ENCODE data around the gene SCAANT1.

The SCAANT1 gene

GRCh38 chr3:63867225-63867624, 45.0 kb downstream of the SCAANT1 start:
- in situ Hi-C loops (cut with MboI; ENCODE audit: low sequenced_read_pairs, unreplicated experiment) = no loop called here
- no peak for TF ChIP-seq CTCF (IDR thresholded peaks at IDR 0.05; ENCODE audit: borderline replicate concordance, control extremely low read depth, extremely low read depth, insufficient read depth, missing control alignments)
- no peak for DNase-seq (ENCODE audit: low spot score)

GRCh38 chr3:63864965-63865327, 47.2 kb downstream of the SCAANT1 start:
- in situ Hi-C loops (cut with MboI; ENCODE audit: low sequenced_read_pairs, unreplicated experiment) = no loop called here
- TF ChIP-seq CTCF (IDR thresholded peaks at IDR 0.05; ENCODE audit: borderline replicate concordance, control extremely low read depth, extremely low read depth, insufficient read depth, missing control alignments) = no peak
- no peak for DNase-seq (ENCODE audit: low spot score)

GRCh38 chr3:63864008-63864964, 47.9 kb downstream of the SCAANT1 start:
- in situ Hi-C loops (cut with MboI; ENCODE audit: low sequenced_read_pairs, unreplicated experiment) = no loop called here
- TF ChIP-seq CTCF (IDR thresholded peaks at IDR 0.05; ENCODE audit: borderline replicate concordance, control extremely low read depth, extremely low read depth, insufficient read depth, missing control alignments) = no peak
- DNase-seq (ENCODE audit: low spot score) = peak; percentile 75

- in situ Hi-C loops (cut with MboI; ENCODE audit: low sequenced_read_pairs, unreplicated experiment) = no loop called here
- no peak for TF ChIP-seq CTCF (IDR thresholded peaks at IDR 0.05; ENCODE audit: borderline replicate concordance, control extremely low read depth, extremely low read depth, insufficient read depth, missing control alignments)
- DNase-seq (ENCODE audit: low spot score) = peak; percentile 85
Measured at GRCh38 chr3:63863150-63864007, 48.8 kb downstream of the SCAANT1 start, which contains the start of the genes ATXN7 and THOC7. ATXN7 (plus strand) TSS chr3:63863867; CDS start chr3:63912599, 48,732 bp downstream. THOC7 (minus strand) TSS chr3:63863805; CDS start chr3:63863790, 15 bp downstream.

GRCh38 chr3:63862804-63863149, 49.4 kb downstream of the SCAANT1 start:
- no peak for TF ChIP-seq CTCF (IDR thresholded peaks at IDR 0.05; ENCODE audit: borderline replicate concordance, control extremely low read depth, extremely low read depth, insufficient read depth, missing control alignments)
- in situ Hi-C loops (cut with MboI; ENCODE audit: low sequenced_read_pairs, unreplicated experiment) = no loop called here
- DNase-seq (ENCODE audit: low spot score) = peak; percentile 34
